H9 (cell line): ENCODE results near the gene KIF21A. TPM values are rescaled to one million over a fixed set of nuclear protein-coding genes. Genes with fewer than 3 reads are reported as not detected.

Experiments used
- DNase-seq: peaks from one replicate; pipeline ENCODE4 v3.0.0-alpha.2; 2017
- H2AFZ ChIP-seq: one replicate; pipeline ENCODE4 v1.6.1; 2013; ENCODE audit warnings: mild to moderate bottlenecking, low read length, control low read depth, moderate library complexity
- H2AK5ac ChIP-seq: 2 replicates; pipeline ENCODE4 v1.6.1; 2013; ENCODE audit warnings: low read length, control low read depth, mixed read lengths; ENCODE audit not compliant: insufficient read length
- H2BK120ac ChIP-seq: one replicate; pipeline ENCODE4 v1.6.1; 2013; ENCODE audit warnings: low read depth, mild to moderate bottlenecking, low read length, control low read depth, inconsistent platforms; ENCODE audit not compliant: poor library complexity, severe bottlenecking
- H2BK12ac ChIP-seq: 2 replicates; pipeline ENCODE4 v1.6.1; 2013; ENCODE audit warnings: low read length, control low read depth, mixed read lengths, low read depth; ENCODE audit not compliant: insufficient read length
- H2BK15ac ChIP-seq: 2 replicates; pipeline ENCODE4 v1.6.1; 2013; ENCODE audit warnings: low read depth, low read length, control low read depth
- H2BK20ac ChIP-seq: one replicate; pipeline ENCODE4 v1.6.1; 2013; ENCODE audit warnings: low read depth, mild to moderate bottlenecking, low read length, control low read depth, inconsistent platforms; ENCODE audit not compliant: poor library complexity, severe bottlenecking
- H2BK5ac ChIP-seq: 2 replicates; pipeline ENCODE4 v1.6.1; 2013; ENCODE audit warnings: low read length, control low read depth, mixed read lengths; ENCODE audit not compliant: insufficient read length
- H3K14ac ChIP-seq: 2 replicates; pipeline ENCODE4 v1.6.1; 2013; ENCODE audit warnings: low read length, control low read depth; ENCODE audit not compliant: insufficient read depth
- H3K18ac ChIP-seq: 2 replicates; pipeline ENCODE4 v1.6.1; 2013; ENCODE audit warnings: low read depth, mild to moderate bottlenecking, mixed read lengths, low read length, control low read depth; ENCODE audit not compliant: insufficient read length
- H3K23ac ChIP-seq: 2 replicates; pipeline ENCODE4 v1.6.1; 2013; ENCODE audit warnings: low read length, control low read depth, mixed read lengths, low read depth; ENCODE audit not compliant: insufficient read length
- H3K23me2 ChIP-seq: 2 replicates; pipeline ENCODE4 v1.6.1; 2013; ENCODE audit warnings: low read depth, mild to moderate bottlenecking, mixed read lengths, low read length, control low read depth; ENCODE audit not compliant: insufficient read length, poor library complexity, severe bottlenecking
- H3K27ac ChIP-seq: 2 replicates; pipeline ENCODE4 v1.5.1; 2013; ENCODE audit warnings: low read length, control low read depth, mixed read lengths, low read depth; ENCODE audit not compliant: insufficient read length
- H3K27me3 ChIP-seq: 2 replicates; pipeline ENCODE4 v1.6.1; 2013; ENCODE audit warnings: low read length, control low read depth, inconsistent platforms; ENCODE audit not compliant: insufficient read depth
- H3K4ac ChIP-seq: 2 replicates; pipeline ENCODE4 v1.6.1; 2013; ENCODE audit warnings: low read depth, mild to moderate bottlenecking, control low read depth, inconsistent platforms, low read length, moderate library complexity
- H3K4me1 ChIP-seq: 2 replicates; pipeline ENCODE4 v1.6.1; 2013; ENCODE audit warnings: low read length, control low read depth, inconsistent platforms; ENCODE audit not compliant: insufficient read depth
- H3K4me2 ChIP-seq: 2 replicates; pipeline ENCODE4 v1.6.1; 2013; ENCODE audit warnings: low read length, control low read depth, mixed read lengths; ENCODE audit not compliant: insufficient read length, insufficient read depth
- H3K56ac ChIP-seq: 2 replicates; pipeline ENCODE4 v1.6.1; 2013; ENCODE audit warnings: low read depth, mild to moderate bottlenecking, mixed read lengths, low read length, control low read depth; ENCODE audit not compliant: insufficient read length
- H3K79me1 ChIP-seq: 2 replicates; pipeline ENCODE4 v1.6.1; 2013; ENCODE audit warnings: low read depth, mild to moderate bottlenecking, moderate library complexity, low read length, control low read depth, inconsistent platforms; ENCODE audit not compliant: insufficient read depth, poor library complexity, severe bottlenecking
- H3K79me2 ChIP-seq: 2 replicates; pipeline ENCODE4 v1.6.1; 2013; ENCODE audit warnings: low read length, control low read depth, inconsistent platforms; ENCODE audit not compliant: insufficient read depth
- H3K9ac ChIP-seq: 2 replicates; pipeline ENCODE4 v1.6.1; 2013; ENCODE audit warnings: low read length, control low read depth, mixed read lengths; ENCODE audit not compliant: insufficient read length; ENCODE audit errors: extremely low read depth
- H3K9me3 ChIP-seq: one replicate; pipeline ENCODE4 v1.6.1; 2013; ENCODE audit warnings: low read depth, low read length, inconsistent platforms; ENCODE audit not compliant: control insufficient read depth
- H3T11ph ChIP-seq: one replicate; pipeline ENCODE4 v1.6.1; 2013; ENCODE audit warnings: mild to moderate bottlenecking, low read length, control low read depth, inconsistent platforms
- H4K20me1 ChIP-seq: one replicate; pipeline ENCODE4 v1.6.1; 2013; ENCODE audit not compliant: control insufficient read depth, insufficient read length, insufficient read depth
- H4K5ac ChIP-seq: 2 replicates; pipeline ENCODE4 v1.6.1; 2013; ENCODE audit warnings: low read depth, mild to moderate bottlenecking, mixed read lengths, low read length, control low read depth; ENCODE audit not compliant: insufficient read length
- H4K8ac ChIP-seq: replicated peaks from 2 replicates; pipeline ENCODE4 v1.6.1; 2013; ENCODE audit warnings: low read length, control low read depth, mixed read lengths, low read depth; ENCODE audit not compliant: insufficient read length
- H4K91ac ChIP-seq: 2 replicates; pipeline ENCODE4 v1.6.1; 2013; ENCODE audit warnings: low read depth, mild to moderate bottlenecking, moderate library complexity, mixed read lengths, low read length, control low read depth; ENCODE audit not compliant: insufficient read length
- H3K27ac Mint-ChIP-seq, 3 experiments: 2 replicates in 2 of 3; 3 replicates in 1 of 3; pipeline ENCODE4 v1.8.0; 2020 to 2021; ENCODE audit warnings: mixed read lengths in 3 of 3, mild to moderate bottlenecking in 1 of 3, moderate library complexity in 1 of 3
- H3K27me3 Mint-ChIP-seq: 2 replicates; pipeline ENCODE4 v1.8.0; 2021; ENCODE audit warnings: low read depth, mild to moderate bottlenecking, moderate library complexity, mixed read lengths
- H3K36me3 Mint-ChIP-seq, 3 experiments: 2 replicates in 2 of 3; 3 replicates in 1 of 3; pipeline ENCODE4 v1.8.0; 2020 to 2021; ENCODE audit warnings: low read depth in 3 of 3, mixed read lengths in 3 of 3; ENCODE audit not compliant: insufficient read depth in 1 of 3
- H3K4me1 Mint-ChIP-seq, 2 experiments: 2 replicates each; pipeline ENCODE4 v1.8.0; 2020; ENCODE audit warnings: mixed read lengths in 2 of 2
- H3K4me3 Mint-ChIP-seq, 2 experiments: 2 replicates in 1 of 2; 3 replicates in 1 of 2; pipeline ENCODE4 v1.8.0; 2020 to 2021; ENCODE audit warnings: mild to moderate bottlenecking in 2 of 2, mixed read lengths in 2 of 2, moderate library complexity in 1 of 2
- H3K9me3 Mint-ChIP-seq, 2 experiments: 2 replicates in 1 of 2; 3 replicates in 1 of 2; pipeline ENCODE4 v1.8.0; 2020; ENCODE audit warnings: mild to moderate bottlenecking in 2 of 2, mixed read lengths in 2 of 2, moderate library complexity in 1 of 2
- WGBS: extraction: QIAGEN DNeasy Blood & Tissue Kit; methylation state at CpG from one replicate; pipeline ENCODE4 v1.1.7; 2013; ENCODE audit warnings: missing lambda C conversion rate, low lambda C conversion rate, mixed read lengths; ENCODE audit not compliant: insufficient read length; ENCODE audit errors: extremely low coverage; 5-methylcytosine and 5-hydroxymethylcytosine counted together
- total RNA-seq: library from RNA; stranded (reverse); gene quantifications from 2 replicates; pipeline ENCODE4 v1.2.1, GENCODE V29; 2021
- TF ChIP-seq, protein P1 (sequence below): fragments of 200-600 bp; sonication (generic); conservative IDR thresholded peaks from 3 replicates; pipeline ENCODE4 v1.8.0; 2021; ENCODE audit warnings: antibody characterized with exemption, mild to moderate bottlenecking

Gene KIF21A
- total RNA-seq, 1 experiment from 2014 or later, result 17.2 TPM

DNA sequence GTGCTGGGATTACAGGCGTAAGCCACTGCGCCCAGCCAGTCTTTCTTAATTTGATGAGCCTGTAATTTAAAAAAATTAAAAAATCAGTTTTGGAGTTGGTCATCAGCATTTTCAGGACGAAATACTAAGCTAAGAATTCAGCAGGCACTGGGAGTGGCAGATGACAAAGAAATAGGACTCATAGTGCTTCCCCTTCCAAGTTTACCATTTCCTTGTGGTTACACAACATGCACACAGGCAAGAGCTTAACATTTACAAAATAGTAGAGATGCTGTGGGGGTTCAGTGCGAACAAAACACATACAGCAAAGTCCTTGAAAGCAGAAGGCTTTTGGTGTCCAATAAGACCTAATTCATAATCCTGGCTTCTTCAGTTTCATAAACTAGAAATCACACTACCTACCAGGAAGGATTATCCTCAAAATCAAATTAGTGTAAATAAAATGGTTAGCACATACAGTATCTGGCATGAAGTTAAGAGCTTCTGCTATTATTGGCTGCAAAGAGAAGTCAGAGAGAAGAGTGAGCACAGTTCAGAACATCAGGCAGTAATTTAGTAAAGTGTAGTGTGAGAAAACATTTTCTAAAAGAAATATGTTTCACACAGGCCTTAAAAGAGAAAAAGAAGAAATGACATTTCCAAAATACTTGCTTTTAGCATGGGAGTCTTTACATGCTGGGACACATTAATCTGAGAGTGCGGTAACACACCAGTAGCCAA is 22.2 kb upstream of the KIF21A start:
- Histone ChIP-seq H3K23ac (no peak overlapping the region), H2AK5ac (no peak overlapping the region), H3T11ph (no peak overlapping the region), H3K27ac (no peak overlapping the region), H2BK5ac (no peak overlapping the region), H4K20me1 (no peaks in the 10 kb centered on the region), H3K56ac (no peak overlapping the region), H3K4me1 (no peaks in the 10 kb centered on the region; the same call in 1 of the 2 replicates), H3K4ac (no peak overlapping the region), H3K9me3 (no peaks in the 10 kb centered on the region), H3K79me1 (no peaks in the 10 kb centered on the region), H3K27me3 (no peaks in the 10 kb centered on the region), H3K9ac (no peak overlapping the region), H2BK15ac (no peak overlapping the region), H3K23me2 (no peaks in the 10 kb centered on the region), H4K8ac (no peak overlapping the region), H3K4me2 (no peak overlapping the region), H3K79me2 (no peaks in the 10 kb centered on the region), H4K91ac (no peak overlapping the region), H3K14ac (no peak overlapping the region), H2BK120ac (no peak overlapping the region), H2BK12ac (no peak overlapping the region), H3K18ac (no peak overlapping the region), H2AFZ (no peak overlapping the region), H4K5ac (no peak overlapping the region), H2BK20ac (no peak overlapping the region)
- Mint-ChIP-seq H3K27me3 (no peaks in the 10 kb centered on the region), H3K27ac (no peak overlapping the region), H3K9me3 (peaks cover 2 to 6% of the 10 kb centered on the region in 2 experiments; a peak in 3 of 5 replicates), H3K4me3 (no peak overlapping the region), H3K36me3 (no peaks in the 10 kb centered on the region; a peak in 1 of 7 replicates), H3K4me1 (no peaks in the 10 kb centered on the region)
- TF ChIP-seq, protein P1, sequence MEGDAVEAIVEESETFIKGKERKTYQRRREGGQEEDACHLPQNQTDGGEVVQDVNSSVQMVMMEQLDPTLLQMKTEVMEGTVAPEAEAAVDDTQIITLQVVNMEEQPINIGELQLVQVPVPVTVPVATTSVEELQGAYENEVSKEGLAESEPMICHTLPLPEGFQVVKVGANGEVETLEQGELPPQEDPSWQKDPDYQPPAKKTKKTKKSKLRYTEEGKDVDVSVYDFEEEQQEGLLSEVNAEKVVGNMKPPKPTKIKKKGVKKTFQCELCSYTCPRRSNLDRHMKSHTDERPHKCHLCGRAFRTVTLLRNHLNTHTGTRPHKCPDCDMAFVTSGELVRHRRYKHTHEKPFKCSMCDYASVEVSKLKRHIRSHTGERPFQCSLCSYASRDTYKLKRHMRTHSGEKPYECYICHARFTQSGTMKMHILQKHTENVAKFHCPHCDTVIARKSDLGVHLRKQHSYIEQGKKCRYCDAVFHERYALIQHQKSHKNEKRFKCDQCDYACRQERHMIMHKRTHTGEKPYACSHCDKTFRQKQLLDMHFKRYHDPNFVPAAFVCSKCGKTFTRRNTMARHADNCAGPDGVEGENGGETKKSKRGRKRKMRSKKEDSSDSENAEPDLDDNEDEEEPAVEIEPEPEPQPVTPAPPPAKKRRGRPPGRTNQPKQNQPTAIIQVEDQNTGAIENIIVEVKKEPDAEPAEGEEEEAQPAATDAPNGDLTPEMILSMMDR, result no peak
- WGBS, result no CpG with 5 or more reads among the region's 5 CpGs
- no peak for DNase-seq
